HCT116 (cell line): Measurements from ENCODE around the gene AVP.

Experiments
- EZH2 ChIP-seq: fragments of 200-600 bp; sonication (generic); IDR thresholded peaks from 2 replicates; pipeline ENCODE4 v1.6.1; 2017; ENCODE audit warnings: antibody characterized with exemption, mixed run types
- EZH2phosphoT487 ChIP-seq: fragments of 200-600 bp; IDR thresholded peaks from 2 replicates; pipeline ENCODE4 v1.6.1; 2018; ENCODE audit warnings: antibody characterized with exemption, borderline replicate concordance
- JUND ChIP-seq: IDR thresholded peaks from 2 replicates; pipeline ENCODE4 v1.6.1; 2012
- POLR2A ChIP-seq: IDR thresholded peaks from 2 replicates; pipeline ENCODE4 v1.7.0; 2011; ENCODE audit warnings: borderline replicate concordance; ENCODE audit not compliant: insufficient read depth, insufficient read length; ENCODE audit errors: extremely low read depth
- POLR2AphosphoS5 ChIP-seq: IDR thresholded peaks from 2 replicates; pipeline ENCODE4 v1.6.1; 2011; ENCODE audit warnings: mild to moderate bottlenecking, low read depth, low read length, moderate library complexity
- TF ChIP-seq, protein P1 (sequence below), 3 experiments: fragments of 200-600 bp in 1 of 3; sonication (generic) in 1 of 3; IDR thresholded peaks in 2 of 3; conservative IDR thresholded peaks in 1 of 3; 2 replicates each; pipeline ENCODE4 v1.5.1; 2012 to 2017; ENCODE audit warnings: low read depth in 2 of 3, low read length in 2 of 3, antibody characterized with exemption in 1 of 3, borderline replicate concordance in 1 of 3, control low read depth in 1 of 3, mild to moderate bottlenecking in 1 of 3, mixed read lengths in 1 of 3, mixed run types in 1 of 3, moderate library complexity in 1 of 3; ENCODE audit not compliant: insufficient read depth in 1 of 3
- TF ChIP-seq, protein P2 (sequence below): IDR thresholded peaks from 2 replicates; pipeline ENCODE4 v1.6.1; 2012; ENCODE audit warnings: low read depth

DNA sequence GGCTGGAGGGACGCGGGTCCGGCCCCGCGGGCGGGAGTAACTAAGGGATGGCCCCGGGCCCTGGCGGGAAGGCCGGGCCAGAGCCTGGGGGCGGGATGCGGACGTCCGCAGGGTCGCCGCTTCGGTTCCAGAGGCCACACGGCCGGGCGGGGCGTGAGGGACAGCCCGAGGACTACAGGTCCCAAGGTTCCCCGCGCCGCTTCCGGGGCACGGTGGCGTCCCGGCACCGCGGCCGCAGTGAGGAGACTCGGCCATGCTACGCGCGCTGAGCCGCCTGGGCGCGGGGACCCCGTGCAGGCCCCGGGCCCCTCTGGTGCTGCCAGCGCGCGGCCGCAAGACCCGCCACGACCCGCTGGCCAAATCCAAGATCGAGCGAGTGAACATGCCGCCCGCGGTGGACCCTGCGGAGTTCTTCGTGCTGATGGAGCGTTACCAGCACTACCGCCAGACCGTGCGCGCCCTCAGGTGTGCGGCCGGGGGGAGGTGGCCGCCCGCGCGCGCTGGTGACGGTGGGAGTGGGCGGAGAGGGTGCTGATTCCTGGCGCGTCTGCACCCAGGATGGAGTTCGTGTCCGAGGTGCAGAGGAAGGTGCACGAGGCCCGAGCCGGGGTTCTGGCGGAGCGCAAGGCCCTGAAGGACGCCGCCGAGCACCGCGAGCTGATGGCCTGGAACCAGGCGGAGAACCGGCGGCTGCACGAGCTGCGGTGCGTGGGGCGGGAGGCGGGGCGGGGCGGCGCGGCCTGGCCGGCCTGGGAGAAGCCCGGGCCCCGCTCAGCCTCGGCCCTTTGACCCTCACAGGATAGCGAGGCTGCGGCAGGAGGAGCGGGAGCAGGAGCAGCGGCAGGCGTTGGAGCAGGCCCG, 38.5 kb downstream of the AVP start, which contains the start of gene MRPS26:
- TF ChIP-seq, protein P1, sequence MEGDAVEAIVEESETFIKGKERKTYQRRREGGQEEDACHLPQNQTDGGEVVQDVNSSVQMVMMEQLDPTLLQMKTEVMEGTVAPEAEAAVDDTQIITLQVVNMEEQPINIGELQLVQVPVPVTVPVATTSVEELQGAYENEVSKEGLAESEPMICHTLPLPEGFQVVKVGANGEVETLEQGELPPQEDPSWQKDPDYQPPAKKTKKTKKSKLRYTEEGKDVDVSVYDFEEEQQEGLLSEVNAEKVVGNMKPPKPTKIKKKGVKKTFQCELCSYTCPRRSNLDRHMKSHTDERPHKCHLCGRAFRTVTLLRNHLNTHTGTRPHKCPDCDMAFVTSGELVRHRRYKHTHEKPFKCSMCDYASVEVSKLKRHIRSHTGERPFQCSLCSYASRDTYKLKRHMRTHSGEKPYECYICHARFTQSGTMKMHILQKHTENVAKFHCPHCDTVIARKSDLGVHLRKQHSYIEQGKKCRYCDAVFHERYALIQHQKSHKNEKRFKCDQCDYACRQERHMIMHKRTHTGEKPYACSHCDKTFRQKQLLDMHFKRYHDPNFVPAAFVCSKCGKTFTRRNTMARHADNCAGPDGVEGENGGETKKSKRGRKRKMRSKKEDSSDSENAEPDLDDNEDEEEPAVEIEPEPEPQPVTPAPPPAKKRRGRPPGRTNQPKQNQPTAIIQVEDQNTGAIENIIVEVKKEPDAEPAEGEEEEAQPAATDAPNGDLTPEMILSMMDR (IDR thresholded peaks at IDR 0.05 in 2 of 3, conservative IDR thresholded peaks at IDR 0.05 in 1 of 3; ENCODE audit: borderline replicate concordance in 1 of 3, insufficient read depth in 1 of 3, low read depth in 2 of 3, low read length in 2 of 3): no peak
- TF ChIP-seq POLR2AphosphoS5 (peak; percentile 85), POLR2A (peak; percentile 87), EZH2phosphoT487 (no peak), EZH2 (no peak), JUND (no peak)
- TF ChIP-seq, protein P2, sequence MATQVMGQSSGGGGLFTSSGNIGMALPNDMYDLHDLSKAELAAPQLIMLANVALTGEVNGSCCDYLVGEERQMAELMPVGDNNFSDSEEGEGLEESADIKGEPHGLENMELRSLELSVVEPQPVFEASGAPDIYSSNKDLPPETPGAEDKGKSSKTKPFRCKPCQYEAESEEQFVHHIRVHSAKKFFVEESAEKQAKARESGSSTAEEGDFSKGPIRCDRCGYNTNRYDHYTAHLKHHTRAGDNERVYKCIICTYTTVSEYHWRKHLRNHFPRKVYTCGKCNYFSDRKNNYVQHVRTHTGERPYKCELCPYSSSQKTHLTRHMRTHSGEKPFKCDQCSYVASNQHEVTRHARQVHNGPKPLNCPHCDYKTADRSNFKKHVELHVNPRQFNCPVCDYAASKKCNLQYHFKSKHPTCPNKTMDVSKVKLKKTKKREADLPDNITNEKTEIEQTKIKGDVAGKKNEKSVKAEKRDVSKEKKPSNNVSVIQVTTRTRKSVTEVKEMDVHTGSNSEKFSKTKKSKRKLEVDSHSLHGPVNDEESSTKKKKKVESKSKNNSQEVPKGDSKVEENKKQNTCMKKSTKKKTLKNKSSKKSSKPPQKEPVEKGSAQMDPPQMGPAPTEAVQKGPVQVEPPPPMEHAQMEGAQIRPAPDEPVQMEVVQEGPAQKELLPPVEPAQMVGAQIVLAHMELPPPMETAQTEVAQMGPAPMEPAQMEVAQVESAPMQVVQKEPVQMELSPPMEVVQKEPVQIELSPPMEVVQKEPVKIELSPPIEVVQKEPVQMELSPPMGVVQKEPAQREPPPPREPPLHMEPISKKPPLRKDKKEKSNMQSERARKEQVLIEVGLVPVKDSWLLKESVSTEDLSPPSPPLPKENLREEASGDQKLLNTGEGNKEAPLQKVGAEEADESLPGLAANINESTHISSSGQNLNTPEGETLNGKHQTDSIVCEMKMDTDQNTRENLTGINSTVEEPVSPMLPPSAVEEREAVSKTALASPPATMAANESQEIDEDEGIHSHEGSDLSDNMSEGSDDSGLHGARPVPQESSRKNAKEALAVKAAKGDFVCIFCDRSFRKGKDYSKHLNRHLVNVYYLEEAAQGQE: no peak
